ENCODE results near the gene ELAVL1. TPM values are rescaled to one million over a fixed set of nuclear protein-coding genes. Genes with fewer than 3 reads are reported as not detected.

The ELAVL1 gene
- total and polyA plus RNA-seq, 2 experiments from 2014 or later: 81.6 to 143 TPM

GRCh38 chr19:7919610-7920518, 85.6 kb downstream of the ELAVL1 start, which contains the start of gene SNAPC2:
Gene SNAPC2, plus strand, starts transcription at chr19:7920338. Its CDS starts 29 bp downstream, at chr19:7920367.
- Histone ChIP-seq H3K4me2 (peak within 1 kb of the TSS; percentile 91), H3K4me3 (peak within 1 kb of the TSS; percentile 86), H3K27me3 (ENCODE audit: insufficient read depth) (peaks cover 44% of the 10 kb centered on the region), H2AFZ (peak within 1 kb of the TSS; percentile 90; the same call in 1 of the 2 replicates), H3F3A (replicated peaks; ENCODE audit: low read depth) (peaks cover 29% of the 10 kb centered on the region), H3K9me2 (ENCODE audit: insufficient read depth) (no peaks in the 10 kb centered on the region), H3K4me1 (ENCODE audit: insufficient read depth) (no peaks in the 10 kb centered on the region; the same call in 1 of the 2 replicates), H4K20me1 (replicated peaks; ENCODE audit: insufficient read depth) (peaks cover 9% of the 10 kb centered on the region; the same call in 1 of the 2 replicates), H3K27ac (ENCODE audit: low read depth) (peak within 1 kb of the TSS; percentile 69; the same call in 1 of the 2 replicates), H3K36me3 (ENCODE audit: insufficient read depth) (no peaks in the 10 kb centered on the region), H3K79me2 (replicated peaks; ENCODE audit: insufficient read depth) (no peaks in the 10 kb centered on the region)
- Mint-ChIP-seq H3K4me1 (peaks cover 15% of the 10 kb centered on the region), H3K27ac (peak within 1 kb of the TSS; percentile 88), H3K36me3 (ENCODE audit: low read depth) (peaks cover 10% of the 10 kb centered on the region; the same call in 1 of the 3 replicates), H3K9me3 (peaks cover 2% of the 10 kb centered on the region; the same call in 1 of the 3 replicates), H3K27me3 (ENCODE audit: insufficient read depth, low read depth, poor library complexity) (peaks cover 49% of the 10 kb centered on the region), H3K4me3 (peak within 1 kb of the TSS; percentile 74)
- DNase-seq (ENCODE audit: low spot score) (peak; percentile 97), ATAC-seq (peak; percentile 25)
- TF ChIP-seq CREB1 (CRISPR knock-in tag; IDR thresholded peaks at IDR 0.05; ENCODE audit: low read depth) (no peak; the same call in 1 of the 2 replicates), POLR2AphosphoS5 (IDR thresholded peaks at IDR 0.05; ENCODE audit: low read depth) (peak; percentile 88), ETS1 (IDR thresholded peaks at IDR 0.05) (peak; percentile 61; the same call in 1 of the 2 replicates)

GRCh38 chr19:7918615-7919421, 86.6 kb downstream of the ELAVL1 start:
- no peaks in the 10 kb centered on the region; the same call in 1 of the 2 replicates for H3K4me1 ChIP-seq (ENCODE audit: insufficient read depth)
- H3K27me3 ChIP-seq (ENCODE audit: insufficient read depth): peaks cover 55% of the 10 kb centered on the region
- TF ChIP-seq STAT1 (IDR thresholded peaks at IDR 0.05; ENCODE audit: unreplicated experiment): no peak
- no peak for TF ChIP-seq ZNF331 (CRISPR knock-in tag; IDR thresholded peaks at IDR 0.05; ENCODE audit: low read depth)
- no peak for TF ChIP-seq EZH2 (IDR thresholded peaks at IDR 0.05; ENCODE audit: low read depth, unreplicated experiment)
- TF ChIP-seq ZNF114 (CRISPR knock-in tag; IDR thresholded peaks at IDR 0.05): no peak
- TF ChIP-seq NANOG (IDR thresholded peaks at IDR 0.05; ENCODE audit: borderline replicate concordance): no peak
- no peak for TF ChIP-seq CREB1 (CRISPR knock-in tag; IDR thresholded peaks at IDR 0.05; ENCODE audit: low read depth)
- no peak for TF ChIP-seq POLR2AphosphoS5 (IDR thresholded peaks at IDR 0.05; ENCODE audit: low read depth)
- no peak for TF ChIP-seq ZNF462 (CRISPR knock-in tag; IDR thresholded peaks at IDR 0.05)

More at GRCh38 chr19:7918615-7919421, 86.6 kb downstream of the ELAVL1 start:
- no peaks in the 10 kb centered on the region for H3K9me2 ChIP-seq (ENCODE audit: insufficient read depth)
- DNase-seq (ENCODE audit: low spot score): no peak
- H3K27ac Mint-ChIP-seq: no peak overlapping the region
- H3K79me2 ChIP-seq (replicated peaks; ENCODE audit: insufficient read depth): no peaks in the 10 kb centered on the region
- H3K9me3 Mint-ChIP-seq: peaks cover 2% of the 10 kb centered on the region; the same call in 1 of the 3 replicates
- H3K36me3 Mint-ChIP-seq (ENCODE audit: low read depth): peaks cover 10% of the 10 kb centered on the region; the same call in 1 of the 3 replicates
- ATAC-seq: no peak
- H3K27ac ChIP-seq (ENCODE audit: low read depth): no peak overlapping the region
- H2AFZ ChIP-seq: no peak overlapping the region
- H3K27me3 Mint-ChIP-seq (ENCODE audit: insufficient read depth, low read depth, poor library complexity): peaks cover 51% of the 10 kb centered on the region
- no peaks in the 10 kb centered on the region for H3K36me3 ChIP-seq (ENCODE audit: insufficient read depth)
- H3K4me2 ChIP-seq: peak overlapping the region; percentile 91
- peak overlapping the region; percentile 74; the same call in 2 of the 3 replicates for H3K4me3 Mint-ChIP-seq
- H4K20me1 ChIP-seq (replicated peaks; ENCODE audit: insufficient read depth): peaks cover 9% of the 10 kb centered on the region; the same call in 1 of the 2 replicates
- H3K4me1 Mint-ChIP-seq: peaks cover 15% of the 10 kb centered on the region
- H3F3A ChIP-seq (replicated peaks; ENCODE audit: low read depth): peaks cover 26% of the 10 kb centered on the region
- peak overlapping the region; percentile 64; the same call in 1 of the 2 replicates for H3K4me3 ChIP-seq
